Measurements from ENCODE around the gene CAP1.

The CAP1 gene

GRCh38 chr1:40059338-40059959, 18.9 kb downstream of the CAP1 start:
- DNase-seq, result no peak

GRCh38 chr1:40059960-40060750, 19.6 kb downstream of the CAP1 start:
- no peak for DNase-seq

- DNase-seq, result no peak
These were observed 24.4 kb downstream of the CAP1 start for GRCh38 chr1:40064797-40065499.

GRCh38 chr1:40067023-40067422, 26.5 kb downstream of the CAP1 start:
- DNase-seq, result no peak

GRCh38 chr1:40067851-40068250, 27.3 kb downstream of the CAP1 start:
- no peak for DNase-seq

GRCh38 chr1:40072142-40072541, 31.6 kb downstream of the CAP1 start:
- DNase-seq, result no peak

GRCh38 chr1:40073062-40073461, 32.5 kb downstream of the CAP1 start:
- DNase-seq, result no peak

GRCh38 chr1:40075266-40075665, 34.7 kb downstream of the CAP1 start:
- DNase-seq, result no peak

- DNase-seq, result no peak
These were observed 36.4 kb downstream of the CAP1 start for GRCh38 chr1:40076895-40077312.

- DNase-seq, result peak; percentile 37
These were observed 38.2 kb downstream of the CAP1 start for GRCh38 chr1:40078512-40079333.

GRCh38 chr1:40079774-40080400, 39.4 kb downstream of the CAP1 start:
- no peak for DNase-seq

GRCh38 chr1:40081871-40082270, 41.3 kb downstream of the CAP1 start:
- DNase-seq, result no peak

GRCh38 chr1:40084750-40085149, 44.2 kb downstream of the CAP1 start:
- peak; percentile 14 for DNase-seq

GRCh38 chr1:40090652-40091355, 50.3 kb downstream of the CAP1 start:
- DNase-seq, result no peak

- DNase-seq, result no peak
These were observed 51.7 kb downstream of the CAP1 start for GRCh38 chr1:40092241-40092640.

- DNase-seq, result no peak
These were observed 52.4 kb downstream of the CAP1 start for GRCh38 chr1:40092706-40093639.

GRCh38 chr1:40094466-40095110, 54.1 kb downstream of the CAP1 start:
- DNase-seq, result no peak

- DNase-seq, result no peak
These were observed 55.3 kb downstream of the CAP1 start for GRCh38 chr1:40095806-40096205.

GRCh38 chr1:40096646-40096976, 56.1 kb downstream of the CAP1 start:
- DNase-seq, result no peak

Measured in activated T-cell treated with anti-CD3 and anti-CD28 coated beads for 4 hours (primary cell).